Esophagus muscularis mucosa (tissue), 4 donors: ENCODE data around the gene SCGB2A2. TPM values are rescaled to one million over a fixed set of nuclear protein-coding genes. Genes with fewer than 3 reads are reported as not detected.

Experiments used
- DNase-seq: peaks from one replicate; pipeline ENCODE4 v3.0.0-alpha.2; 2017; ENCODE audit errors: extremely low spot score
- H3K27ac ChIP-seq, 4 donors: fragments of 200-600 bp; sonication (generic); replicated peaks in 1 of 4; 1 replicate in 3 of 4; 2 replicates in 1 of 4; pipeline ENCODE4 v1.5.1; 2016 to 2019; ENCODE audit warnings: mild to moderate bottlenecking in 1 of 4
- H3K27me3 ChIP-seq, 4 donors: fragments of 200-600 bp; sonication (generic); one replicate each; pipeline versions ENCODE4 v1.5.1 to v1.6.0; 2016 to 2019
- H3K36me3 ChIP-seq, 4 donors: fragments of 200-600 bp; sonication (generic); one replicate each; pipeline ENCODE4 v1.5.1; 2016 to 2019
- H3K4me1 ChIP-seq, 4 donors: fragments of 200-600 bp; sonication (generic); one replicate each; pipeline ENCODE4 v1.5.1; 2016 to 2019
- H3K4me3 ChIP-seq, 4 donors: fragments of 200-600 bp; sonication (generic); 1 replicate in 2 of 4; 2 replicates in 2 of 4; pipeline ENCODE4 v1.5.1; 2016 to 2019; ENCODE audit warnings: mild to moderate bottlenecking in 4 of 4, moderate library complexity in 1 of 4
- H3K9me3 ChIP-seq, 4 donors: fragments of 200-600 bp; sonication (generic); 1 replicate in 3 of 4; 2 replicates in 1 of 4; pipeline ENCODE4 v1.5.1; 2016 to 2019
- CTCF ChIP-seq, 3 experiments: fragments of 200-600 bp in 2 of 3; fragments of 450-650 bp in 1 of 3; sonication (generic) in 2 of 3; IDR thresholded peaks; one replicate each; pipeline ENCODE4 v1.5.1; 2017 to 2019; ENCODE audit warnings: antibody characterized with exemption in 3 of 3, mild to moderate bottlenecking in 2 of 3, moderate library complexity in 1 of 3
- EP300 ChIP-seq: sonication (generic); formaldehyde crosslinking; IDR thresholded peaks from one replicate; pipeline ENCODE4 v1.6.1; 2017; ENCODE audit warnings: antibody characterized with exemption
- POLR2A ChIP-seq: fragments of 450-650 bp; IDR thresholded peaks from one replicate; pipeline ENCODE4 v1.6.1; 2017; ENCODE audit warnings: antibody characterized with exemption, moderate library complexity, mild to moderate bottlenecking, low read depth
- POLR2AphosphoS5 ChIP-seq, 2 donors: sonication (generic); formaldehyde crosslinking; IDR thresholded peaks; one replicate each; pipeline ENCODE4 v1.6.1; 2017; ENCODE audit warnings: antibody characterized with exemption in 2 of 2
- WGBS: methylation state at CpG from one replicate; pipeline ENCODE4 v1.1.5; 2018; 5-methylcytosine and 5-hydroxymethylcytosine counted together
- intact Hi-C: fragments of 100-400 bp; cut with DNase I; formaldehyde crosslinking; loops from one replicate; pipeline ENCODE4 v1.15.1; 2023
- total RNA-seq, 4 donors: library from RNA; depleted of rRNA; stranded (reverse); fragments of >200 nt; gene quantifications; one replicate each; pipeline versions ENCODE4 v1.1.0 to v1.2.1, GENCODE V29; 2016

SCGB2A2 gene
- total RNA-seq = not detected

GRCh38 chr11:62269654-62270278, at the start of gene SCGB2A2:
Gene SCGB2A2 (plus strand): TSS chr11:62270158. CDS start chr11:62270217, 59 bp downstream.
- H3K4me1 ChIP-seq = no peaks in the 10 kb centered on the region
- 81% methylated on average over 10 of the region's 10 CpGs for WGBS
- no peak for TF ChIP-seq POLR2A
- TF ChIP-seq POLR2AphosphoS5 (IDR thresholded peaks at IDR 0.05) = no peak
- no peak for TF ChIP-seq EP300
- TF ChIP-seq CTCF (IDR thresholded peaks at IDR 0.05) = no peak
- no peaks in the 10 kb centered on the region for H3K9me3 ChIP-seq
- H3K36me3 ChIP-seq = no peaks in the 10 kb centered on the region
- H3K27ac ChIP-seq = no peak within 1 kb of the TSS
- peaks cover 0 to 40% (median 0%) of the 10 kb centered on the region in 4 donors for H3K27me3 ChIP-seq
- DNase-seq = no peak
- intact Hi-C loops = no loop called here
- H3K4me3 ChIP-seq = no peak within 1 kb of the TSS

- Histone ChIP-seq H3K36me3 (no peaks in the 10 kb centered on the region), H3K4me1 (no peaks in the 10 kb centered on the region), H3K27me3 (no peaks in the 10 kb centered on the region), H3K9me3 (peaks cover 0 to 32% (median 31%) of the 10 kb centered on the region in 4 donors), H3K27ac (no peak overlapping the region), H3K4me3 (no peak overlapping the region)
- intact Hi-C loops = no loop called here
- TF ChIP-seq CTCF (IDR thresholded peaks at IDR 0.05) (no peak), EP300 (no peak), POLR2AphosphoS5 (IDR thresholded peaks at IDR 0.05) (no peak), POLR2A (no peak)
- WGBS = 93% methylated on average over 3 of the region's 3 CpGs
- DNase-seq = no peak
These were observed 48.5 kb upstream of the SCGB2A2 start for GRCh38 chr11:62221498-62221897.

- DNase-seq = no peak
- TF ChIP-seq CTCF (IDR thresholded peaks at IDR 0.05) = no peak
- no peak for TF ChIP-seq POLR2A
- no peak for TF ChIP-seq POLR2AphosphoS5 (IDR thresholded peaks at IDR 0.05)
- H3K9me3 ChIP-seq = peaks cover 0 to 32% (median 31%) of the 10 kb centered on the region in 4 donors
- no peak overlapping the region for H3K27ac ChIP-seq
- no peak overlapping the region for H3K4me3 ChIP-seq
- H3K4me1 ChIP-seq = no peaks in the 10 kb centered on the region
- H3K36me3 ChIP-seq = no peaks in the 10 kb centered on the region
- intact Hi-C loops = no loop called here
- no peaks in the 10 kb centered on the region for H3K27me3 ChIP-seq
These were observed 46.9 kb upstream of the SCGB2A2 start for GRCh38 chr11:62223095-62223494.

- intact Hi-C loops = no loop called here
- Histone ChIP-seq H3K27me3 (peaks cover 0 to 25% (median 0%) of the 10 kb centered on the region in 4 donors), H3K4me1 (no peaks in the 10 kb centered on the region), H3K36me3 (no peaks in the 10 kb centered on the region), H3K9me3 (no peaks in the 10 kb centered on the region), H3K4me3 (no peak overlapping the region), H3K27ac (no peak overlapping the region)
- DNase-seq = no peak
- no peak for TF ChIP-seq EP300
- no peak for TF ChIP-seq CTCF (IDR thresholded peaks at IDR 0.05)
- no peak for TF ChIP-seq POLR2AphosphoS5 (IDR thresholded peaks at IDR 0.05)
- no peak for TF ChIP-seq POLR2A
These were observed 36.2 kb upstream of the SCGB2A2 start for GRCh38 chr11:62233730-62234129.

GRCh38 chr11:62236187-62236586, 33.8 kb upstream of the SCGB2A2 start:
- Histone ChIP-seq H3K4me3 (no peak overlapping the region), H3K27ac (no peak overlapping the region), H3K9me3 (no peaks in the 10 kb centered on the region), H3K36me3 (no peaks in the 10 kb centered on the region), H3K4me1 (no peaks in the 10 kb centered on the region), H3K27me3 (peaks cover 0 to 33% (median 0%) of the 10 kb centered on the region in 4 donors)
- DNase-seq = no peak
- TF ChIP-seq POLR2AphosphoS5 (IDR thresholded peaks at IDR 0.05) (no peak), EP300 (no peak), POLR2A (no peak), CTCF (IDR thresholded peaks at IDR 0.05) (no peak)
- WGBS = 74% methylated on average over 2 of the region's 2 CpGs
- intact Hi-C loops = no loop called here
